Hair follicle dermal papilla cell (primary cell): ENCODE measurements around the gene ADCY4. TPM values are rescaled to one million over a fixed set of nuclear protein-coding genes. Genes with fewer than 3 reads are reported as not detected.

Experiments used
- small RNA-seq: library from RNA; depleted of rRNA; stranded (forward); fragments of <200 nt; gene quantifications from one replicate; pipeline ENCODE3, GENCODE V24; 2012
- total RNA-seq: library from RNA; depleted of rRNA; stranded (reverse); fragments of >200 nt; gene quantifications from 2 replicates; pipeline ENCODE4 v1.2.3, GENCODE V29; 2012

The ADCY4 gene
- 24.2 and 35.5 TPM in 2 replicates for total RNA-seq

DNA sequence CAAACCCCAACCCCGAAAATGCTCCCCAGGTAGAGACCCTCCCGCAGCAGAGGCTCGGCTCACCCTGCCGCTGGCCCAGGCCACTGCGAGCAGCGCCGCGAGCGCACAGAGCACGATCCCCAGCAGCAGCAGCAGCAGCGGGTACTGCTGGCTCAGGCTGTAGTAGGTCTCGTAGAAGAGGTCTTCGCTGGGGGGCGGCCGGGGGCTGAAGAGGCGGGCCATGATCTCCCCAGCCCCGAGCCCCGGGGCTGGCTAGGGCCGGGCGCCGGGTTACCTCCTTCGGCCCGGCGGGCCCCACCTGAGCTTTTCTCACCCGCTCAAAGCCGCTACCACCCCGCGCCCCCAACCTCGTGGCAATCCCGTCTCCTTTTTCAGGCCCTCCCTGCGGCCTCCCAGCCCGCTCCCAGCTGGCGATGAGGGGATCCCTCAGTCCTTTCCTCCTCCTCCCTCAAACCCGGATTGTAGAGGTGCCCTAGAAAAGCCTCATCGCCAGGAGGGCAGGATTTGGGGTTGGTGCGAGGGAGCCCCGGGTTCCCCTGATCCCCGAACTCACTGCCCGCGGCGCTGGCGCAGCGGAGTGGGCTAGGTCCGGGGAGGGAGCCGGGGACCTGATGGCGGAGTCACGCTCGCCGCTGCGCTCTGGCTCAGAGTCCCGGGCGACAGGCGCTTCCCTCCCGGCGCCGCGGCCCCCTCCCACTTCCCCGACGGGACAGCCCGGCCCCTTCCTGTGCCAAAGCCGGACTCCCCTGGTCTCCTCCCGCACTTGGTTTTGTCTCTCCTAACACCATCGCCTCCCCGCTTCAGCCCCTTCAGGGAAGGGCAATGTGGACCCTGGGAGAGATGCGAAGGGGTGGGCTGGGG lies at the start of gene ADCY4:
Gene ADCY4, minus strand, starts transcription at position 641 of the 861 bp plus-strand sequence. Its CDS starts 419 bp downstream, at position 222.

DNA sequence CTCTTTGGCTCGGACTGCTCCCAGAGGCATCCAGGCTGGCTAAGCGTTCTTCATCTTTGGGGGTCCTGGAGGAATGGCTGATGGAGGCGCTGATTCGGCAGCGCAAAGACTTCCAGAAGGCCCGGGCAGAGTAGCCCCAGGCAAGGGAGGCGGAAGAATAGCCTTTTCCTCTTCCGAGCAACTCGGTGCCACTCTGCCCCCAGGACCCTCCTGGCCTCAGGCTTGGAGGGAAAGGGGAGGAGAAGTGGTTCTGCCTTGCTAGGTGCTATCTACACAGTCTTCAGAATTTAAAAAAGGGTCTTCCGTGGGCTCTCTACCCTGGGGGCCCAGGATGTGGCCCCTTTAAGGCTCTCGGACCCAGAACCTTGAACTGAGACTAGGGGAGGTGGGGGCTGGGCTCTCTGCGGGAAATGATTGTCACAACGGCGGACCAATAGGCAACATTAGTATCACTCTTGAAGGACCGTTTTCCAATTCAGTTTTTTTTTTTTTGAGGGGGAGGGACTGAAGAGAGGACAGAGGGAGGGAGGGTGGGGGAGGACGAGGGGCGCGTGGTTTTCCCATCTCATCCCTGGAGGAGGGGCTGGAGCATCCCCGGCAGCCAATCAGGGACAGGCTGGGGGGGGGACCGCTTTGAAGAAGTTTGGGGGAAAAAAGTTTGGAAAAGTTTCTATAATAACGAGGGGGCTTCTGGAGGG lies 32.8 kb upstream of the ADCY4 start, which contains the start of gene NFATC4:
Gene NFATC4, plus strand, starts transcription at position 671 of the 698 bp plus-strand sequence. CDS start 157 bp downstream, outside the sequence.

GRCh38 chr14:24339284-24340151 lies 4.6 kb upstream of the ADCY4 start, which contains the start of gene RIPK3:
Gene RIPK3, minus strand, starts transcription at chr14:24339991. Its CDS starts 165 bp downstream, at chr14:24339826.

GRCh38 chr14:24310646-24311604 lies 23.9 kb downstream of the ADCY4 start, which contains the start of gene LTB4R:
Gene LTB4R, plus strand, starts transcription at chr14:24311502. Its CDS starts 4,150 bp downstream, at chr14:24315652.

DNA sequence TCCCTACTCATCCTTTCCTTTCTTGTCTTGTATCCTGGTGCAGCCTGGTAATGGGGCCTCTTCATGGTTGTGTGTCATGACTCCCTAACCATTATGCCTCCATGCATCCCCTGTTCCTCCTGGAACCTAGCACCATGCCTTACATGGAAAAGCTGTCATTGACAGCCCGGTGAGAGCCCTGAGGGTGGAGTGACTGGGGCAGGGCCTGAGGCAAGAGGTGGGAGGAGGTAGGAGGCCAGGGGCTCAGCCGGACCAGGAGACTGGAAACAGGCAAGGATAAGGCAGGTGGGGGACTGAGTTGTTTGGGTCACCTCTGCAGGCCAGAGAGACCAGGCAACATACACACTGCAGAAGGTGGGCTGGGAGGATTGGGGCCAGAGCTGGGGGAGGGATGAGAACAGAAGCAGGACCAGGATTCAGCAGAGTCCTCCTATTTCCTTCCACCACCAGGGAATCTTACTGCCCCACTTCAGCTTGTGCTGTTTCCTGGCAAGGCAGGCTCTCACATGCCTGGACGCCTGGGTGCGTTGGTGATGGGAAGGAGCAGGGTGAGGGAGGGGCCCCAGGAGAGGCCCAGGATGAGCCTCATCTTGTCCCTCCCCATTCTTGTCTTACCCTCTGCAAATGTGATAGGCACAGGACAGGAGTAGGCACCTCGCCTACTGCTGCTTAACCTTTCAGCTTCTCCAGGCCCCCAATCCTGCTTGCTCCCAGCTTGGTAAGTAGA lies 25.2 kb downstream of the ADCY4 start, which contains the start of gene LTB4R2:
Gene LTB4R2, plus strand, starts transcription at position 603 of the 727 bp plus-strand sequence. CDS start 525 bp downstream, outside the sequence.

DNA sequence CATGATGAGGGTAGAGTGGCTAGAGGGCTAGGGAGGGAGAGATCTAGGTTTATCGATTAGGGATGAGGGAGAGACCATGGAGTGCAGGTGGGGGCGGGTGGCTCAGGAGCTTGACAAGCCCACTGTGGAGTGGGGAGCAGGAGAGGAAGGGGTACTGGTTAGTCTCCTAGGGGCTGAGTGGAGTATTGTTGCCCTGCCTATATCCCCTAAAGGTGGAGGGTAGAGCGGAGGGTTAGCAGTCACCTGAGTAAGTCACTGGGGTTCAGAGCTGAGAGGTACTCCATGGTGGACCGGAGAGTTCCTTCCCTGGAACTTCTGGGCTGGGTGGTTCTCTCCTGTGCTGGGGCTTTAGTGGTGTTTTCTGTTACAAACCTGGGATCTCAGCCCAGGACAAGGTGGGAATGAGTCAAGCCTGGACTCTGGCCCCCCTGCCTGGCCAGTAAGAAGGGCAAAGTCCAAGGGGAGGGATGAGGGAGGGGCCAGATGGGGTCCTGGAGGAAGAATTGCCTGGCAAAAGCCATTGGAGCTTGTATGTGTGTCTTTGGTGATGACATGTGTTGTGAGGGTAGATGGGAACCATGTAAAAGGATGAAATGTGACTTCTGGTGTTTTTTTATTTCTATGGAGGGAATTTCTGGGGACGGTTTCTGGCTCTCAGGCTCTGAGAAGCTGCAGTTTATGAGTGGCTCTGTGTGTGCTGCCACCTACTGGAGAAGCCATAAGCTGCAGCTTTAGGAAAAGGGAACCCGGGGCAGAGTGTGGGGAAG lies 27.1 kb downstream of the ADCY4 start, which contains the start of gene CIDEB:
Gene CIDEB, minus strand, starts transcription at position 403 of the 767 bp plus-strand sequence. Its CDS starts 119 bp downstream, at position 284.

DNA sequence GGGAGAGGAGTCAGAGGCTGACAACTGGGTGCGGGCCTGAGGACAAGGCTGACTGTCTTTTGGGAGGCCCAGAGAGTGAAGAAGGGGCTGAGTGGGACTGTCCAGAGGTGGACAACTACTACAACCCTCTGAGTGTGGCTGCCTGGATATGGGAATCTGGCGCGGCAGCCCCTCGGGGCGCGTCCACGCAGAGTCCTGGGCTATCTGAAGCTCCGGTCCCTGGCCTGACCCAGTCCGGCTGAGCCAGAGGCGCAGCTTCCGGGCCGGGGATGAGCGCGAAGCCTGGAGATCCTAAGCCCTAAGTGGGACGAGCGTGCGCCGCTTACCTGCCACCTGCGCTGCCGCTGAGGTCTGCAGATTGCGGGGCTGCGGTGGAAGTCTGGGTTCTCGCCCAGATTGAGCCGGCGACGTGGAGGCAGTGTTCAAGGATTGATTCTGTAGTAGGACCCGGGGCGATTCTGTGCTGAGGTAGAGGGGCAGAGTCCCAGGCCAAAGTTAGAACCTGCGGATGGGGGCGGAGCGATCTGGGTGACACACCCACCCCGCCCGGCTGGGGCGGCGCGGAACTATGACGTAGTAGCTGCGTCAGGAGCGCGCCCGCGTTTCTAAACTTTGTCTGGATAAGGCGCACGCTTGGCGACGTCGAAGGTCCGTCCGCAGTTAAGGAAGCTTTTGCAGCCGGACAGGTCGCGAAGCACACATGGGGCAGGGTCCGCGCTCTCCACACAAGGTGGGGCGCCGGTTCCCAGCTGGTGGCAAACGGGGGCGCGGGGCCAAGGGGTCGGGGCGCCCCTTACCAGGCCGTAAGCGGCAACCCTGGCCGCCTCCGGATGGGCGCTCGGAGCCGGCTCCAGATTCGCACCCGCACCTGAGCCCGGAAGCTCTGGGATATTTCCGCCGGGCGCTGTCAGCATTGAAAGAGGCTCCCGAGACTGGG lies 35.3 kb downstream of the ADCY4 start, which contains the start of the genes DHRS1 and NOP9:
Gene DHRS1, minus strand, starts transcription at position 526 of the 937 bp plus-strand sequence. CDS start 674 bp downstream, outside the sequence.
Gene NOP9, plus strand, starts transcription at position 596 of the 937 bp plus-strand sequence. Its CDS starts 105 bp downstream, at position 701.

GRCh38 chr14:24271134-24271833 lies 63.6 kb downstream of the ADCY4 start, which contains the start of gene RABGGTA:
Gene RABGGTA, minus strand, starts transcription at chr14:24271597. Its CDS starts 482 bp downstream, at chr14:24271115.

Small RNA genes within 50 kb of the gene (small RNA-seq; reads per million reads assigned to genes)
- not detected for gene RF00026

Other genes starting within 250 kb of the ADCY4 start
- 33.0 and 33.9 TPM in 2 replicates for gene PCK2, start 240.8 kb downstream of the ADCY4 start, total RNA-seq
- 63.8 and 79.8 TPM in 2 replicates for gene DCAF11, start 220.3 kb downstream of the ADCY4 start, total RNA-seq
- gene NRL, start 220.1 kb downstream of the ADCY4 start, total RNA-seq, result 0.97 and 1.8 TPM in 2 replicates
- gene FITM1, start 204.4 kb downstream of the ADCY4 start, total RNA-seq, result not detected in 2 replicates
- 114 and 128 TPM in 2 replicates for gene PSME1, start 198.9 kb downstream of the ADCY4 start, total RNA-seq
- gene EMC9, start 193.5 kb downstream of the ADCY4 start, total RNA-seq, result 5.8 and 8.3 TPM in 2 replicates
- 59.1 and 63.8 TPM in 2 replicates for gene PSME2, start 188.5 kb downstream of the ADCY4 start, total RNA-seq
- gene RNF31, start 187.6 kb downstream of the ADCY4 start, total RNA-seq, result 53.4 and 53.8 TPM in 2 replicates
- gene IRF9, start 173.8 kb downstream of the ADCY4 start, total RNA-seq, result 136 and 154 TPM in 2 replicates
- 3.5 and 7.5 TPM in 2 replicates for gene REC8, start 163.0 kb downstream of the ADCY4 start, total RNA-seq
- 45.1 and 55.2 TPM in 2 replicates for gene IPO4, start 146.3 kb downstream of the ADCY4 start, total RNA-seq
- gene TM9SF1, start 139.6 kb downstream of the ADCY4 start, total RNA-seq, result 76.5 and 83.1 TPM in 2 replicates
- gene TSSK4, start 129.4 kb downstream of the ADCY4 start, total RNA-seq, result 0.24 TPM in 1 of 2 replicates, not detected in the other
- gene CHMP4A, start 121.6 kb downstream of the ADCY4 start, total RNA-seq, result 19.1 and 25.4 TPM in 2 replicates
- 13.1 and 15.1 TPM in 2 replicates for gene MDP1, start 119.0 kb downstream of the ADCY4 start, total RNA-seq
- 48.7 and 73.2 TPM in 2 replicates for gene NEDD8, start 102.7 kb downstream of the ADCY4 start, total RNA-seq
- 67.0 and 74.5 TPM in 2 replicates for gene GMPR2, start 102.1 kb downstream of the ADCY4 start, total RNA-seq
- 68.9 and 75.8 TPM in 2 replicates for gene TINF2, start 92.4 kb downstream of the ADCY4 start, total RNA-seq
- 1.1 and 3.1 TPM in 2 replicates for gene TGM1, start 71.9 kb downstream of the ADCY4 start, total RNA-seq
- gene RABGGTA, start 63.5 kb downstream of the ADCY4 start, total RNA-seq, result 26.1 and 28.4 TPM in 2 replicates
- gene DHRS1, start 35.3 kb downstream of the ADCY4 start, total RNA-seq, result 20.9 and 22.6 TPM in 2 replicates
- 18.5 and 21.7 TPM in 2 replicates for gene NOP9, start 35.2 kb downstream of the ADCY4 start, total RNA-seq
- 3.2 and 3.6 TPM in 2 replicates for gene CIDEB, start 27.1 kb downstream of the ADCY4 start, total RNA-seq
- gene LTB4R2, start 24.9 kb downstream of the ADCY4 start, total RNA-seq, result 6.7 and 7.5 TPM in 2 replicates
- gene LTB4R, start 23.6 kb downstream of the ADCY4 start, total RNA-seq, result 1.3 and 2.6 TPM in 2 replicates
- 29.0 and 35.1 TPM in 2 replicates for gene RIPK3, start 4.9 kb upstream of the ADCY4 start, total RNA-seq
- gene NFATC4, start 33.1 kb upstream of the ADCY4 start, total RNA-seq, result 285 and 343 TPM in 2 replicates
- 26.5 and 28.4 TPM in 2 replicates for gene NYNRIN, start 63.9 kb upstream of the ADCY4 start, total RNA-seq
- gene CBLN3, start 94.6 kb upstream of the ADCY4 start, total RNA-seq, result 0.97 and 4.4 TPM in 2 replicates
- 68.6 and 81.6 TPM in 2 replicates for gene KHNYN, start 94.9 kb upstream of the ADCY4 start, total RNA-seq
- 8.9 and 10.7 TPM in 2 replicates for gene SDR39U1, start 107.7 kb upstream of the ADCY4 start, total RNA-seq
- not detected in 2 replicates for gene CMA1, start 173.2 kb upstream of the ADCY4 start, total RNA-seq
- gene CTSG, start 241.2 kb upstream of the ADCY4 start, total RNA-seq, result not detected in 2 replicates